MCF 10A (cell line): ENCODE measurements around the gene ELMO3. TPM values are rescaled to one million over a fixed set of nuclear protein-coding genes. Genes with fewer than 3 reads are reported as not detected.

Experiments
- BruUV-seq: library from RNA; stranded (reverse); fragments of 400-500 nt; replicated peaks from 2 replicates; lab custom pipeline; 2021; lab: Mats Ljungman, UMichigan
- CTCF ChIA-PET: fragments of 300-600 bp; sonication (Branson Sonifier 250); formaldehyde crosslinking; extraction: SDS; loops from one replicate; lab custom pipeline; 2021; ENCODE audit warnings: antibody characterized with exemption, inconsistent platforms; lab: Yijun Ruan, JAX
- POLR2A ChIA-PET: fragments of 300-600, 350-650 bp; sonication (Branson Sonifier 250); formaldehyde crosslinking; extraction: SDS; loops from one replicate; lab custom pipeline; 2020; ENCODE audit warnings: antibody characterized with exemption, inconsistent platforms; lab: Yijun Ruan, JAX
- DNase-seq: peaks from one replicate; pipeline ENCODE4 v3.0.0-alpha.2; 2018; ENCODE audit not compliant: unreplicated experiment
- H3K27ac Mint-ChIP-seq: one replicate; pipeline ENCODE4 v1.8.0; 2022; ENCODE audit warnings: mild to moderate bottlenecking, low read depth, mixed read lengths; ENCODE audit not compliant: unreplicated experiment
- H3K27me3 Mint-ChIP-seq: one replicate; pipeline ENCODE4 v1.8.0; 2022; ENCODE audit warnings: mixed read lengths; ENCODE audit not compliant: insufficient read depth, unreplicated experiment
- H3K36me3 Mint-ChIP-seq: one replicate; pipeline ENCODE4 v1.8.0; 2022; ENCODE audit warnings: mild to moderate bottlenecking, moderate library complexity, mixed read lengths; ENCODE audit not compliant: insufficient read depth, unreplicated experiment
- H3K4me1 Mint-ChIP-seq: one replicate; pipeline ENCODE4 v1.8.0; 2022; ENCODE audit warnings: mixed read lengths; ENCODE audit not compliant: insufficient read depth, unreplicated experiment
- H3K4me3 Mint-ChIP-seq: one replicate; pipeline ENCODE4 v1.8.0; 2022; ENCODE audit warnings: mild to moderate bottlenecking, moderate library complexity, mixed read lengths; ENCODE audit not compliant: unreplicated experiment
- H3K9me3 Mint-ChIP-seq: one replicate; pipeline ENCODE4 v1.8.0; 2022; ENCODE audit warnings: mixed read lengths; ENCODE audit not compliant: unreplicated experiment
- intact Hi-C: fragments of 100-400 bp; cut with micrococcal nuclease; formaldehyde crosslinking; loops from 2 replicates; pipeline ENCODE4 v1.14.1; 2022
- total RNA-seq: library from RNA; stranded (reverse); gene quantifications from 2 replicates; pipeline ENCODE4 v1.2.3, GENCODE V29; 2022
- TF ChIP-seq, protein P1 (sequence below): fragments of 200-600 bp; IDR thresholded peaks from one replicate; pipeline ENCODE4 v1.8.0; 2022; ENCODE audit warnings: antibody characterized with exemption, mild to moderate bottlenecking; ENCODE audit not compliant: unreplicated experiment

ELMO3 gene
- total RNA-seq, 1 experiment from 2014 or later, result 12.0 TPM

DNA sequence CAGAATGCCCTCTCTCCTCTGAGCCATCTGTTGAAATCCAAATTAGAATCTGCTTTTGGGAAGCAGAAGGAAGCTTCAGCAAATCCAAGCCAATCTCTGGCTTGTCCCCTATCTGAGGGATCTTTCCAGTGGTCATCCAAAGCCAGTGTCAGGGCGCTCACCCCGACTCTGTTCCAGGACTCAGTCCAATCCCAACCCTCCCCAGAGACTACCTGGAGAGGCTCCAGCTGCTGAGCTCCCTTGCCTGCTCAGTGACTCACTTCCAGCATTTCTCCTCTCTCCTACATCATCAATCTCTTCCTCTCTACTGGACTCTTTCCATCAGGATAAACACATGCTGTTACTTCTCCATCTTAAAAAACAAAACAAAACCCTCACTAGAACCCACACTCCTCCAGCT, 17.6 kb upstream of the ELMO3 start:
- intact Hi-C loops, result loop anchor here (5.0 kb wide), 1 partner anchor 284 kb away; no protein-coding TSS in a partner anchor
- Mint-ChIP-seq H3K36me3 (peaks cover 10% of the 10 kb centered on the region), H3K9me3 (no peaks in the 10 kb centered on the region), H3K4me3 (no peak overlapping the region), H3K27me3 (no peaks in the 10 kb centered on the region), H3K4me1 (peaks cover 26% of the 10 kb centered on the region), H3K27ac (no peak overlapping the region)
- TF ChIP-seq, protein P1, sequence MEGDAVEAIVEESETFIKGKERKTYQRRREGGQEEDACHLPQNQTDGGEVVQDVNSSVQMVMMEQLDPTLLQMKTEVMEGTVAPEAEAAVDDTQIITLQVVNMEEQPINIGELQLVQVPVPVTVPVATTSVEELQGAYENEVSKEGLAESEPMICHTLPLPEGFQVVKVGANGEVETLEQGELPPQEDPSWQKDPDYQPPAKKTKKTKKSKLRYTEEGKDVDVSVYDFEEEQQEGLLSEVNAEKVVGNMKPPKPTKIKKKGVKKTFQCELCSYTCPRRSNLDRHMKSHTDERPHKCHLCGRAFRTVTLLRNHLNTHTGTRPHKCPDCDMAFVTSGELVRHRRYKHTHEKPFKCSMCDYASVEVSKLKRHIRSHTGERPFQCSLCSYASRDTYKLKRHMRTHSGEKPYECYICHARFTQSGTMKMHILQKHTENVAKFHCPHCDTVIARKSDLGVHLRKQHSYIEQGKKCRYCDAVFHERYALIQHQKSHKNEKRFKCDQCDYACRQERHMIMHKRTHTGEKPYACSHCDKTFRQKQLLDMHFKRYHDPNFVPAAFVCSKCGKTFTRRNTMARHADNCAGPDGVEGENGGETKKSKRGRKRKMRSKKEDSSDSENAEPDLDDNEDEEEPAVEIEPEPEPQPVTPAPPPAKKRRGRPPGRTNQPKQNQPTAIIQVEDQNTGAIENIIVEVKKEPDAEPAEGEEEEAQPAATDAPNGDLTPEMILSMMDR, result no peak
- ChIA-PET CTCF (interaction anchor here (2.0 kb wide), 1 partner anchor 21 kb away, joined by 10 read pairs; the partner anchor contains the start of genes FBXL8 and TRADD), POLR2A (interaction anchor here (0.6 to 4.9 kb wide), 7 partner anchors 11 to 234 kb away, joined by 3 to 24 read pairs (median 4); partner anchors contain the start of genes E2F4, FBXL8, PHAF1 and TRADD)
- DNase-seq, result peak; percentile 74
- BruUV-seq, result no TSS peak

DNA sequence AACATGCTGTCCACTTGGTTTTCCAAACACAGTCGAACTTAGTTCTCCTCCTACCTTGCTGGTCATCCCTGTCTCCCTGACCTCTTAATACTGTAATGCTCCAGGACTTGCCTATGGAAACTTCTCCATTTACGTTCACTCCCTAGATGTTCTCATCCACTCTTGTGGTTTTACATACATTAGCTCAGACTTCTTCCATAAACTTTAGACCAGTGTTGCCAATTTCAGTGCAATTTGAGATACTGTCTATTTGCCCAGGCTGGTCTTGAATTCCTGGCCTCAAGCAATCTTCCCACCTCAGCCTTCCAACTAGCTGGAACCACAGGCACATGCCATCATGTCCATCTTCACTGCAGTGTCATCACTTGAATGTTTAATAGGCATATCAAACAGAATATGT, 16.6 kb upstream of the ELMO3 start:
- intact Hi-C loops, result loop anchor here (5.0 kb wide), 1 partner anchor 285 kb away; no protein-coding TSS in a partner anchor
- TF ChIP-seq, protein P1, result no peak
- Mint-ChIP-seq H3K4me1 (peaks cover 20% of the 10 kb centered on the region), H3K4me3 (no peak overlapping the region), H3K27ac (no peak overlapping the region), H3K36me3 (peaks cover 10% of the 10 kb centered on the region), H3K9me3 (no peaks in the 10 kb centered on the region), H3K27me3 (no peaks in the 10 kb centered on the region)
- POLR2A ChIA-PET, result interaction anchor here (1.3 to 4.9 kb wide), 8 partner anchors 8 to 65 kb away, joined by 4 to 46 read pairs (median 10); partner anchors contain the start of genes ELMO3, FBXL8, FHOD1 and NOL3
- CTCF ChIA-PET, result interaction anchor here (0.6 to 2.0 kb wide), 5 partner anchors 9 to 188 kb away, joined by 3 to 10 read pairs (median 4); partner anchors contain the start of genes ELMO3, FBXL8 and TRADD
- DNase-seq, result no peak
- TSS peak; percentile 28 for BruUV-seq

DNA sequence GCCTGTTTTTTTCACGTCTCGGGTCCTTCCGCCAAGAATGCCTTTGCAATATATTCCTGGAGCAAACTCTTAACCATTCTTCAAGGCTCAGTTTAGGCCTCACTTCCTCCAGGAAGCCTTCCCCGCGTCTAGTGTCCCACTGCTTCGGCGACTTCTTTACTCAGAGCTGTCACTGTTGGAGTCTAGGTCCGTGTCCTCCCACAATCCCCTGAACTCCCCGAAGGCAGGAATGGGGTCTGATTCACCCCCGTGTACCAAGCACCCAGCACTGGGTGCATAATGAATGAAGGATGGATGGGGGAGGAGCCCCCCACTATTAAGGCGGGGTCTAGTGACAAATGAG, 15.7 kb upstream of the ELMO3 start:
- Mint-ChIP-seq H3K4me1 (peaks cover 13% of the 10 kb centered on the region), H3K9me3 (no peaks in the 10 kb centered on the region), H3K4me3 (no peak overlapping the region), H3K36me3 (peaks cover 8% of the 10 kb centered on the region), H3K27ac (no peak overlapping the region), H3K27me3 (no peaks in the 10 kb centered on the region)
- intact Hi-C loops, result loop anchor here (5.0 kb wide), 1 partner anchor 286 kb away; no protein-coding TSS in a partner anchor
- TF ChIP-seq, protein P1, result no peak
- ChIA-PET POLR2A (interaction anchor here (0.8 to 4.9 kb wide), 12 partner anchors 9 to 128 kb away, joined by 3 to 46 read pairs (median 7); partner anchors contain the start of genes ELMO3, FBXL8, FHOD1 and NOL3), CTCF (interaction anchor here (0.6 to 1.9 kb wide), 4 partner anchors 8 to 26 kb away, joined by 3 to 8 read pairs (median 4); partner anchors contain the start of gene ELMO3)
- BruUV-seq, result no TSS peak
- DNase-seq, result no peak

DNA sequence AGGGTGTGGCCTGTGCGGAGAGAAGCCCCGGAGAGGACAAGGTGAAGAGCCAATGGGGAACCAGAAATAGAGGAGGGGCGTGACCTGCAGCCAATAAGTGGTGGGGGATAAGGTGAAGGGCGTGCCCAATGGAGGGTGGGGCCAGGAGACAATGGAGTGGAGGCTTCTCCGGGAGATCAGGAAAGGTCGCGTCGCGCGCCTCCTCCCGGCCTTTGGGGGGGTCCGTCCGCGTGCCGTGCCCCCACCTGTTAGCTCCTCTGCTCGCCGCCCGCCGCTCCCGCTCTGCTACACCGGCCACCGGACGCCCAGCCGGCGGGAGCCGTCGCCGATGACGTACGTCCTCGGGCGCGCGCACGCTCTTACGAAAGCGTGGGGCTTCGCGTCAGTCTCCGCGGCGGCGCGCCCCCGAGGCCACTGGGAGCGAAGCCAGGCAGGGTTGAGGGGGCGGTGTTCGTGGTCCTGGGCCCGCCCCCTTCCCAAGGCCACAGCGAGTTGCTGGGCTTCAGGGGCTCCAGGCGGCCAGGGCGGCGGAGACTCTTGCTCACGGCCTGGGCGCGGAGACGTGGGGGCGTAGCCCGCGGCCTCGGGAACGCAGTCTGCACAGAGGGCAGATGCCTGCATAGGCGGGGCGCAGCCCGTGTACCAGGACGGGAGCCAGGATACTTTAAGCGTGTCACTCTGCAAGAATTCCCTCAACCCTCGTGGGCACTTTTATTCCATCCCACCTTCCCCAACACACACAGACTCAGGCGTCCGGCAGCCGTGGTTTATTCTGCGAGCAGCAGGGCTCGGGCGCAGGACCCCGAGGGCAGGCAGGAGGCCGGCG, 15.1 kb upstream of the ELMO3 start, which contains the start of gene MATCAP1:
TSS of gene MATCAP1 (minus strand) at position 337 of the 826 bp plus-strand sequence. CDS start 3,353 bp downstream, outside the sequence.
- no peaks in the 10 kb centered on the region for H3K27me3 Mint-ChIP-seq
- BruUV-seq, result TSS peak; percentile 40
- H3K36me3 Mint-ChIP-seq, result peaks cover 2% of the 10 kb centered on the region
- H3K9me3 Mint-ChIP-seq, result no peaks in the 10 kb centered on the region
- TF ChIP-seq, protein P1, result no peak
- ChIA-PET POLR2A (interaction anchor here (0.7 to 4.9 kb wide), 16 partner anchors 9 to 195 kb away, joined by 3 to 46 read pairs (median 4); partner anchors contain the start of genes CES4A, ELMO3, FBXL8 and FHOD1), CTCF (interaction anchor here (0.8 to 1.9 kb wide), 6 partner anchors 9 to 230 kb away, joined by 3 to 12 read pairs (median 8); partner anchors contain the start of gene ELMO3)
- H3K27ac Mint-ChIP-seq, result no peak within 1 kb of the TSS
- peak; percentile 98 for DNase-seq
- intact Hi-C loops, result loop anchor here (2.0 to 5.0 kb wide), 2 partner anchors 207 to 287 kb away; no protein-coding TSS in a partner anchor
- H3K4me3 Mint-ChIP-seq, result no peak within 1 kb of the TSS
- peaks cover 9% of the 10 kb centered on the region for H3K4me1 Mint-ChIP-seq
